Islet of Langerhans (tissue), 1 donor: ENCODE data around the gene ADAM30.
"Not testable (repeated sequence)": the region's sequence is repeated elsewhere in the genome, so short reads cannot be mapped to it uniquely, and the experiment has no call there.

Experiments used
- FAIRE-seq: peaks from one replicate; lab custom pipeline; 2011; peaks lifted over from hg19 to GRCh38; lab: Jason Lieb, UNC

Gene ADAM30

GRCh38 chr1:119873135-119874015, 22.9 kb downstream of the ADAM30 start:
- FAIRE-seq, result no peak

- FAIRE-seq, result no peak
Measured at GRCh38 chr1:119871881-119872280, 24.4 kb downstream of the ADAM30 start.

DNA sequence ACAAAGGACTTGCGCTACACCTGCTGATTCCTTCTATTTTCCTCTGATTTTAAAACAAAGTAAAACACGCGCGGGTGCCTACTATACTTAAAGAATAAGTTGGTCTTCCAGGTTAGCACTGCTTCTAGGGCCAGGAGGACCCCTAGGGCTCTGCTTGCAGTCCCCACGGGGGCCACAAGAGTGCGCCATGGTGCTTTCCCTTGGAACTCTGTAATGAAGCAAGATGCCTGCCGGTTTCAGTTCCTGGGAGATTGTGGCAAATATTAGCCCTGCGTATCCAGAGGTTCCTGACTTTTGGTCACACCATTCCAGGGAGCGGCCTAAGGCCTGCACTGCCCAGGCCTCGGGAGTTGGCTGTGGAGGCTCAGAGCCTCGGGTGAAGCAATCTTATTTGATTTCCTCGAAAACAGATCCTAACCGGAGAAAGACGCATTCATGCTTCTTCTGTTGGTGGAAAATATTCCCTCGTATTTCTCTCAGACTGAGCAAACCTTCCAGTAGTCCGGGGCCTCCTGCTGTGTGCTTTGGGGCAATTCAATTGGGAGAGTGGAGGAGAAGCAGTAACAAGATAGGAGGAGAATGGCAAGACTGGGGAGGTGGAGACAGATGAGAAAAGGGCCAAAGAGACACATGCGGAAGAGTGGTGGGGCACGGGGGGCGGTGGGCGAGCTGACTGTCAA, 25.3 kb downstream of the ADAM30 start:
- no peak for FAIRE-seq

DNA sequence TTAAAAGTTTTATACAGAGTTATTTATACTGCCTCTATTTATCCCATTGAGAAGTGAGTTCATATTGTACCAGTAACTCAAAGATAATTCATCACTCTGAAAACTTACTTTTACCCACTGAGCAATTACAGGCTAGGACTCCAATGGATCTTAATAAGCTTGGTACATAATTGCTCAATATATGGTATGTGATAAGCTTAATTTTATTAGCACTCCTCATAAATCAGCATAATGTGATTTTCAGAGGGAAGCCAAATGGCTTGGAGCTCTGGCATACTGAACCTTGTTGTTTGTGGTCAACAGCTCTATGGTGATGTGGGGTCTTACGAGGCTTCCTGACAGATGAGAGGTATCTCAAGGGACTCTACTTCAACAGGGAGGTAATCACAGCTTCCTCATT, 26.3 kb downstream of the ADAM30 start:
- no peak for FAIRE-seq

GRCh38 chr1:119868176-119868575, 28.1 kb downstream of the ADAM30 start:
- FAIRE-seq, result no peak

GRCh38 chr1:119866451-119866850, 29.9 kb downstream of the ADAM30 start:
- FAIRE-seq, result no peak

DNA sequence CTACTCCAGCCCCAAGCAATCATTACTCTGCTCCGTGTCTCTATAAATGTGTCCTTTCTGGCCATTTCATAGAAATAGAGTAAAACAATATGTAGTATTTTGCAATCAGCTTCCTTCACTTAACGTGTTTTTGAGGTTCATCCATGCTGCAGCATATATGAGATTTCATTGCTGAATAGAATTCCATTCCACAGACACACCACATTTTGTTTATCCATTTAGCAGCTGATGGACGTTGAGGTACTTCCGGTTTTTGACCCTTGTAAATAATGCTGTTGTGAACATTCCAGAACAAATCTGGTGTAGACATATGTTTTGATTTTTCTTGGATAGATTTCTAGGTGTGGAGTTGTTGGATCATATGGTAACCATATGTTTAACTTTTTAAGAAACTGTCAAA, 30.7 kb downstream of the ADAM30 start:
- FAIRE-seq, result no peak

GRCh38 chr1:119862276-119862675, 34.0 kb downstream of the ADAM30 start:
- FAIRE-seq, result no peak

GRCh38 chr1:119861547-119861946, 34.8 kb downstream of the ADAM30 start:
- FAIRE-seq, result no peak

DNA sequence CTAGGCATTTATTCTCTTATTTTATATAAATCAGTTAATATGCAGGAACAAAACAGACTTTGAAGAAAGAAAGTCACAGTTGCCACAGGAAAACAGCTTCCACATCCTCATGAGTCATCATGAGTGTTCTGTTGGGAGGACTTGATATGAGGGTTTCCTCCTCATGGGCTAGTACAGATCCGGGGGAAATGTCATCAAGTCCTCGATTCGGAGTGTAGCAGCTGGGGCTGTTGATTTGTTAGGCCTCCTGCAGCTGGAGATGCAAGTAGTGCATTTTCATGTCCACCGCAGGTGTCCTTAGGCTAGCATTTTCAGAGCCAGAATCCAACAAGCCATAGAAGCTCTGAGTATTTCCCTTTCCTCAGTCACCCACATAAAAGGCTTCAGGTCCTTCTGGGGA, 36.7 kb downstream of the ADAM30 start:
- no peak for FAIRE-seq

- FAIRE-seq, result not testable (repeated sequence)
Measured at GRCh38 chr1:119858556-119859214, 37.6 kb downstream of the ADAM30 start.

GRCh38 chr1:119858126-119858525, 38.2 kb downstream of the ADAM30 start:
- no peak for FAIRE-seq

GRCh38 chr1:119853155-119853554, 43.2 kb downstream of the ADAM30 start:
- no peak for FAIRE-seq

DNA sequence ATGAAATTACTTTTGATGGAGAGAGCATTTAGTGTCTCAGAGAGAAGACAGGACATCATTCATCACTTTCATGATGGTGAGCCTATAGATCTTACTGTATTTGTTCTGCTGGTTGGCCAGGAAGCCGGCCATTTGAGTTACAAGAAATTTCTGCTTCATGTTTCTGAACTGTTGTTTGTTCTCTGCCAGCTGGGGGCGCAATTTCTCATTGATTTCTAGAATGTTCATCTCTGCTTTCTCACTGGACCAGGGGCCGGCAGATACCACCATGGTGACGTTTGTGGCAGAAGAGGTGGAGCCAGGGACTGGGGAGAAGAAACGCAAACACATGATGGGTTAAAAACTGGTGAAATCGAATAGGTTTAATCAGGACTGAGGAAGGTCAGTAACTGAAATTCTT, 52.1 kb downstream of the ADAM30 start:
- not testable (repeated sequence) for FAIRE-seq
